GM18508 (cell line): ENCODE measurements around the gene MAN2A2.
A peak's percentile ranks its signal among the peaks of the same experiment; 100 is the strongest.
"Not testable (repeated sequence)": the region's sequence is repeated elsewhere in the genome, so short reads cannot be mapped to it uniquely, and the experiment has no call there.

ENCODE experiments used
- ATAC-seq: cut with Tn5 transposase; IDR thresholded peaks from one replicate; pipeline ENCODE4 v1.9.1; 2021; ENCODE audit warnings: moderate number of reproducible peaks; ENCODE audit not compliant: insufficient read depth, unreplicated experiment

The MAN2A2 gene

DNA sequence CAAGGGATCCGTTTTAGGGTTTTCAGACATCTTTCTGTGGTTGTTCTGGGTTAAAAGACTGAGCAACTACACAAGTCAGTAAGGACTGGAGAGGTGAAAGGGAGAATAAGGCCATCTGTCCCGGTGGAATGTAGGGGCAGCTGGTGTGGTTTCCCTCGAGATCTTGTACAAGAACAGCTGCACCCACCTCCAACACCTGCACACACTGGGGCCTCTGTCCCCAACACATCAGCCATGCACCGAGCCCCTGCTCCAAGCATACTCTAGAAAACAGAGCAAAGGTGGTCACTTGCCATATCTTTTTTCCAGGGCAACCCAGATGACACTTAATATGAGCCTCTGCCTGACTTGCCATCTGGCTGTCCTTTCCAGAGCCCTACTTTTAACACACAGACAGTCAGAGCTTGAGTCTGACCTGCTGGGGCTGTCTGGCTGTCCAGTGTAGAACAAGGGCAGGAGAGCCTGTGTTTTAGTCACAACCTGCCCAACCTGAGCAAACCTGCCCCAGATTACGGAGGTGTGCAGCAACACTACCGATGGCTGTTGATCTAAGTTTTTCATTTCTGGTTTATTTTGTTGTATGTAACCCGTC, 12.2 kb downstream of the MAN2A2 start:
- ATAC-seq: no peak

DNA sequence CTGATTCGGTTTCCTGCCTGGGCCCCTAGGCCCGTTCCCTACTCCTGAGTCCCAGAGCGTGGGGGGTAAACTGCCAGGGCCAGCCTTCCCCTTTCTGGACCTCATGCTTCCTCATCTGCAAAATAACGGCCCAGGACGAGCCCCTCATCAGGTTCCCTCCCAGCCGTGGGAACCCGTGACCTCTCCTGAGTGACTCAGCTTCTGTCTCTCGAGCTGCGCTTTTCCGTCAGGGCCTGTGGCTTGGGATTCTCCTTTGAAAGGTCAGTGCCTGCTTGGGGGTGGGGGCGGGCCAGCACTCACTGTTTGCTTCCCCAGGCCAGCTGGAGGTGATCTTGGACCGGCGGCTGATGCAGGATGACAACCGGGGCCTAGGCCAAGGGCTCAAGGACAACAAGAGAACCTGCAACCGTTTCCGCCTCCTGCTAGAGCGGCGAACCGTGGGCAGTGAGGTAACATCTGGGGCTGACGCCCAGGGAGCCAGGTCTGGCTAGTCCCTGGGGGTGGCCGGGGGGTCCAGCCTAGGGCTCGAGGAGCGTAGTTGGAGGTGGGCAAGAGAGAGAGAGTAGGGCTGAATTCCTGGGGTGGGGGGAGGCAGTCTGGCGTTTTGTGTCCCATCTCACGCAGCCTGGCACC, 12.8 kb downstream of the MAN2A2 start:
- ATAC-seq: no peak

DNA sequence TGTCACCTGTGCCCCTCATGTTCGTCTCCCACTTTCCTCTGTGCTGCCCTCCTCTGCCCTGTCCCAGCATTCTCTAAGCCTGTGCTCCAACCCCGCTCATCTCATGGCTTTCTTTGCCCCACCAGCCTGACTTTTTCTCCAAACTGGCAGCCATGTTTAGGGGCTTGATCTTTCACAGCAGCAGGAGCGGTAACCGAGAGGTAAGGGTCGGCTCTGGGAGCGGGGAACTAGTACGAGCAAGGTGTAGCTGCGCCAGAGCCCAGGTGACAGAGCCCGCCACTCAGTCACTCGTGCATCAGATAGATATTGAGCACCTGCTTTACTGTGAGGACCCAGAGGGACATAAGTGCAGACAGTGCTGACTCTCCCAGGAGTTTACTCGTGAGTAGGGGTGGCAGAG, 13.4 kb downstream of the MAN2A2 start:
- no peak for ATAC-seq

DNA sequence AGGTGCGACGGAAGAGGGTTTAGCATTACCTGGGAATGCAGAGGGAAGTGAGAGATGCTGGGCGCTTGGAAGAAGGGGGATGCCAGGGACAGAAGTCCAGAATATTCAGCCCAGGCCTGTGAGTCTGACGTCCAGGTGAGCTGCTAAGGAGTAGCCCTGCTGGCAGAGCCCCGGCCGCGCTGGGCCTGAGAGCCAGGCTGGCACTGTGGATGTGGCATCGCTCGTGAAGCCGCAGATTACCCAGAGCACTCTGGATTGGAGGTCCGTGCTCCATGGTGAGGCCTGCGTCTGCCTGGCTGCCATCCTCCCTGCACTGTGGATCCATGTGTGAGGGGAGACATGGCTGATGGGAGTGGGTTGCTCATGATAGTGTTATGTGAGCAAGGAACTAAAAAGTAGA, 14.5 kb downstream of the MAN2A2 start:
- no peak for ATAC-seq

DNA sequence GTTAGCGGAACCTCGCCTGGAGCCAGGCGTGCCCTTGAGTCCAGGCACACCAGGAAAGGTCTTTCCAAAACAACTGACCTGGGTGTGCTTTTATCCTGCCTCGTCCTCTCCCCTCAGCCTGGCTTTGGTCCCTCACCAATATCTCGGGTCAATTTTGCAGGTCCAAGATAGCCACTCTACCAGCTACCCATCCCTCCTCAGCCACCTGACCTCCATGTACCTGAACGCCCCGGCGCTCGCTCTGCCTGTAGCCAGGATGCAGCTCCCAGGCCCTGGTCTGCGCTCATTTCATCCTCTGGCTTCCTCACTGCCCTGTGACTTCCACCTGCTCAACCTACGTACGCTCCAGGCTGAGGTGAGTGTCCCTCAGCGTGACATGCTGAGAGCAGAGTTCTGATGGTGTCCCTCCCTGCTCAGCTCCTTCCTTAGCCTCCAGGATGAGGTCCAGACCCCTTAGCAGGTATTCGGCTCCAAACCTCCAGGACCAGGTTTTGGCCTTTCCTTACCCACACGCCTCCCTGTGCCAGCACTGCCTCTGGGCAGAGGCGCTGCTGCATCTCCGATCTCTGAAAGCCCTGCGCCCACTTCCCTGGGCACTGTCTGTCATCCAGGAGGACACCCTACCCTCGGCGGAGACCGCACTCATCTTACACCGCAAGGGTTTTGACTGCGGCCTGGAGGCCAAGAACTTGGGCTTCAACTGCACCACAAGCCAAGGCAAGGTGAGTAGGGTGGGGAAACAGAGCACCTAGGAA, 15.1 kb downstream of the MAN2A2 start:
- no peak for ATAC-seq

DNA sequence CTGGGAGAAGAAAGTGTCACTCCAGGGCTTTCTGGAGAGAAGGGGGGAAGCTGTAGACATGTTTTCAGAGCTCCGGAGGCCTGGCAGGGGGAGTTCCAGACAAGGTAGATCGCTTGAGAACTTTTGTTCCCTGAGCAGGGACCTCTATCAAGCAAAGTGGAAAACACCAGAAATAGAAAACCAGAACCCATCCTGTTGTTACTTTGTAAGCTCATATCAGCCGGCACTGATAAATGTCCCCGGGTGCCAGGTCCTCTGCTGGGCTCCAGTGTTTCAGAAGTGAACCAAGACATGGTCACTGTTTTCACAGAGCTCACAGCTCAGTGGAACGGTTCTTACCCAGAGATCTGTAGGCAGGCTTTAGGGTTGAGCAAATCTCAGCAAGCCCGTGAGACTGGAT, 15.7 kb downstream of the MAN2A2 start:
- no peak for ATAC-seq

DNA sequence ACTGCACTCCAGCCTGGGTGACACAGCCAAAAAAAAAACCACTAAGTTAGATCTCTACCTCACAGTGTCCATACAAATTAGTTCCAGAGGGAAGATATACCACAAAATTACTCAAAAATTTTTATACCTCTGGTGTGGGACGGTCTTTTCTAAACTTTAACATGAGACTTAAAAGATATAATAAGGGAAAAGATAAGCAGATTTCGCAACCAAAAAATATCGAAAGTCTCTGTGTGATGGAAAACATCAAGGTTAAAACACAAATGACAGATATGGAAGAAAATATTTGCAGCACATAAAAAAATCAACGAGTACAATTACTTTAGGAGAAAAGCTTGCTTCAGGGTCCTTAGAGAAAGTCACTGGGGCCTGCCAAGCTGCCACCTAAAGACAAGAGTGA, 18.8 kb downstream of the MAN2A2 start:
- no peak for ATAC-seq

DNA sequence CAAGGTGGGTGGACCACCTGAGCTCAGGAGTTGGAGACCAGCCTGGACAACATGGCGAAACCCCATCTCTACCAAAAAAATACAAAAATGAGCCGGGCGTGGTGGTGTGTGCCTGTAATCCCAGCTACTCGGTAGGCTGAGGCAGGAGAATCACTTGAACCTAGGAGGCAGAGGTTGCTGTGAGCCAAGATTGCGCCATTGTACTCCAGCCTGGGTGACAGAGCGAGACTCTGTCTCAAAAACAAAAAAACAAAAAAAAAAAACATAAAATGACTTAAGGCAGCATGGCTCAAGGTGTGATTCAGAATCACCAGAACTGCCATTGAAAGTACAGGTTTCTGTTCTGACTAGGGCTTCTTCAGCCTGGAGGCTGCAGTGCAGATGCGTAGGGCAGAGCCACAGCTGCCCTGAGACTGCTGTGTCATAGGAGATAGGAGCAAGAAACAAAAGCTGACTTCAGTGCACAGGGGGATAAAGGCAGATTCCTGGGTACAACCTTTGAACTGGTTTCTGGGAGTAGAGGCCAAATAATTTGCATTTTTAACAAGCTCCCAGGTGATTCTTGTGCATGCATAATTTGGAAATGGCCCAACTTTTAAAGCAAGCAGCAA, 19.7 kb downstream of the MAN2A2 start:
- not testable (repeated sequence) for ATAC-seq

DNA sequence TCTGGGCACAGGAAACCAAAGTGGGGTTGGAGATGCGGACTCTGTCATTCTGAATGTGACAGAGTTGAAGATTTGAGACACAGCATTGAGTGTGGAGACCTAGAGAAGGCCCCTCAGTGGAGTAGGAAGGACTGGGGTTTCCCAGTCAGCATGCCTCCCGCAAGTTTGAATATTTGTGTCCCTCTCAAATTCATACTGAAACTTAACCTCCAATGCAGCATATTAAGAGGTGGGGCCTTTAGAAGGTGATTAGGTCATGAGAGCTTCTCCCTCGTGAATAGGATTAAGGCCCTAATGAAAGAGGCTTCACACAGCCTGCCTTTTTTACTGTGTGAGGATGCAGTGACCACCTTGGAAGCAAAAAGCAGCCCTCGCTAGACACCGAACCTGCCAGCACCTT, 21.3 kb downstream of the MAN2A2 start:
- ATAC-seq: no peak

DNA sequence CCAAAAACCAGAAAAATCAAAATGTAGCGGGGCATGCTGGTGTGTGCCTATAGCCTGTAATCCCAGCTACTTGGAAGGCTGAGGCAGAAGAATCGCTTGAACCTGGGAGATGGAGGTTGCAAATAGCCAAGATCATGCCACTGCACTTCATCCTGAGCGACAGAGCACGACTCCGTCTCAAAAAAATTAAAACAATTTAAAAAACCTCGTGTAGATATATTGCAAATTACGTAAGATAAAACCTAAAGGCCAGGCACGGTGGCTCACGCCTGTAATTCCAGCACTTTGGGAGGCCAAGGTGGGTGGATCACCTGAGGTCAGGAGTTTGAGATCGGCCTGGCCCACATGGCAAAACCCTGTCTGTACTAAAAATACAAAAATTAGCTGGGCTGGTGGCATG, 23.7 kb downstream of the MAN2A2 start:
- ATAC-seq: not testable (repeated sequence)

DNA sequence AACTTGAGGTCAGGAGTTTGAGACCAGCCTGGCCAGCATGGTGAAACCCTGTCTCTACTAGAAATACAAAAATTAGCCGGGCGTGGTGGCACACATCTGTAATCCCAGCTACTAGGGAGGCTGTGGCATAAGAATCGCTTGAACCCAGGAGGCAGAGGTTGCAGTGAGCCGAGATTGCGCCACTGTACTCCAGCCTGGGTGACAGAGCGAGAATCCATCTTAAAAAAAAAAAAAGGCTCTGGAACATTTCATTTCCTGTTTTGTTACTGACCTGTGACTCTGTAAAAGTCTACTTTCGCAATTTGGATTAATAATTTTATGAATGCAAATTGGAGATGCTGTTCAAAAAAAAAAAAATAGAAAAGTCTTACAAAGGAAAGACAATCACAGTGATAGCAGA, 25.0 kb downstream of the MAN2A2 start:
- ATAC-seq: not testable (repeated sequence)

DNA sequence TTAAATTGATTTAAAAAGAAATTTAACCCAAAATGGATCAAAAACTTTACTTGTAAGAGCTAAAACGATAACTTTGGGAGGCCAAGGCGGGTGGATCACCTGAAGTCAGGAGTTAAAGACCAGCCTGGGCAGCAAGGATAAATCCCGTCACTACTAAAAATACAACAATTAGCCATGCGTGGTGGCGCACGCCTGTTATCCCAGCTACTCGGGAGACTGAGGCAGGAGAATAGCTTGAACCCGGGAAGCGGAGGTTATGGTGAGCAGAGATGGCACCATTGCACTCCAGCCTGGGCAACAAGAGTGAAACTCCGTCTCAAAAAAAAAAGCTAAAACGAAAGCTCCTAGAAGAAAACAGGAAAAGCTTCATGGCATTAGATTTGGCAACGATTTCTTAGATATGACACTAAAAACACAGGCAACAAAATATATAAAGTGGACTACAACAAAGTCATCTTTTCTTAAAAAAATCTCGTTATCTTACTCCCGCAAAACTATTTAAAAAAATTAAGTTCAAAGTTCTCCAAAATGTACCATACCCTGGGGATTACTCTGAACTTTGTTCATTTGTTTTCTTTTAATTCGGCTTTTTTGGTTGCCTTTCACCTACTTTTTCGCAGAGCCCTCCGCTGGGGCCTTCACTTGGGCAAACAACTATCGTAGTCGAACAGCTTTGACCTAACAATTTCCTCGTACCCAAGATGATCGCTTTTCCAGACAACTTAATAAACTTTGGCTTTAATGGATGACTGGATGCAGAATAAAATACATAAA, 26.3 kb downstream of the MAN2A2 start:
- ATAC-seq: no peak

DNA sequence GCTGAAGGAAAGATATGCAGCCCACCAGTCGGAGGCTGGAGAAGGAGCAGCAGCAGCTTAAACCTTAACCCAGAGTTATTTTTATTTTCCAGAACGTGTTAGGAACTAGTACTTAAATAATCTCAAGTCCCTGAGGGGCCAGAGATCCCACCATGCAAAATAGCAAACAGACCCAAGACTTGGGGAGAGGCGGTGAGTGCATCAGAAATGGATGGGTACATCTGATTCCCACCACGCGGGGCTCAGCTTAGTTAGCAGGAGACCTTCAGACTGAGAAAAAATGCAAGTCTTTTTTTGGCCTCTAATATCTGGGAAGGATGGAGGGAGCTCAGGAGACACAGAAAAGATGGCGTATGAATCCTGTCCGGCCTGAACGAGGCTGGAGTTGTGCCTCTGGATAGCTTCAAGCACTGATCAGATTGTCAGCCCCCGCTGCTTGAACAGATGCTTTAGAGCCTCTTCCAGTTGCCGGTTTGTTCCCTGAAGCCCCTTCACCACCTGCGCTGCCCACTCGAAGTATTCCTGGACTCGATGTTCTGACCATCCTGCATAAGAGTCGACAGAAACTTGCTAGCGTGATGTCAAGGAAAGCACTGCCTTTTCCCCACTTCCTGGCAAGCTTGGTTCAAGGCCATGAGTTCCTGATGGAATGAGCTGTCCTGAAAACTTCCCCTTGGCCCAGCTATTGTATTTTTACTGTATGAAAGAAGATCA, 27.9 kb downstream of the MAN2A2 start:
- no peak for ATAC-seq

DNA sequence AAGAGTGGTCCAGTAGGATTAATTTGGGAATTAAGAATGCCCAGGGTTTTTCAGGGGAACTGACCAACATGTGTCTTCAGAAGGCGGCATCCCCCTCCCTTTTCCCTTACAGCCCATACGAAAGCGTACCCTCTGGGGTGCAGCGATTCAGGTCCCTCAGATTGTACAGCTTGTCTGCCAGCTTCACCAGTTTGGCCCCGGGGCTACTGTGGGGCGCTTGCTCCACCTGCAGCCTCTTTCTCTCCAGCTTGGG, 28.4 kb downstream of the MAN2A2 start:
- no peak for ATAC-seq

DNA sequence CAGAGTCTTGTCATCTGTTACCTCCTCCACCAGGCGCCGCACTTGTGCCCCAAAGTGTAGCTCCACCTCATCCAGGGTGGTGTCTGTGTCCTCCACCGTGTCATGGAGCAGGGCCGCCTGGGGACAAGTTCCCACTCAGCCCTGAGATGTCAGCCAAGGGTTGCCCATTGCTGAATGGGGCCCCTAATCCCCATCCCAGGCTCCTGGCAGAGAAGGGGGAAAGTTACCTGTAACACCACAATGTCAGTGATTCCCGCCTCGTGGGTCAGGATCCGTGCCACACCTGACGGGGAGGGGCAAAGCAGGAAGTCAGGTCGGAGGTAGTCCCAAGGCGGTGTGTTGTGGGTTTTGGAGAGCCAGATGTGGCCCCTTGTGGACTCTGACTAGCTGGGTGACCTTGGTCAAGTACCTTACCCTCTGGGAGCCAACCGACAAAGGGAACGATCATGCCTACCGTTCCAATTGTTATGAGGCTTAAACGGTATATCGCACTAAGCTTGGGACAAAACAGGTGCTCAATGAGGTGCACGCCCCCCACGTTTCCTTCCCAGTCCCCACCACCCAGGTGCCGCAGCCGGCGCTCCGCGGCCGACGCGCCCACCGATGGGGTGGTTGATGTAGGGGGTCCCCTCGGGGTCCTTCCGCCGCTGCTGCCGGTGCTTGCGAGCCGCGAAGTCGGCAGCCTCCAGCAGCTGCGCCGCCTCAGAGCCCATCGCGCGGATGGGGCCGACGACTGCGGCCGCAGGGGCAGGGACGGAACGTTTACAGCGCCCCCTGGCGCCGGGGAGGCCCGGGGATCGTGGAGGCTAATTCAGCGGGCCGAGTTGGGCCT, 28.9 kb downstream of the MAN2A2 start, which contains the start of gene HDDC3:
Gene HDDC3 (minus strand): TSS at position 722 of the 832 bp plus-strand sequence. CDS start 9 bp downstream, at position 713.
- peak; percentile 32 for ATAC-seq

DNA sequence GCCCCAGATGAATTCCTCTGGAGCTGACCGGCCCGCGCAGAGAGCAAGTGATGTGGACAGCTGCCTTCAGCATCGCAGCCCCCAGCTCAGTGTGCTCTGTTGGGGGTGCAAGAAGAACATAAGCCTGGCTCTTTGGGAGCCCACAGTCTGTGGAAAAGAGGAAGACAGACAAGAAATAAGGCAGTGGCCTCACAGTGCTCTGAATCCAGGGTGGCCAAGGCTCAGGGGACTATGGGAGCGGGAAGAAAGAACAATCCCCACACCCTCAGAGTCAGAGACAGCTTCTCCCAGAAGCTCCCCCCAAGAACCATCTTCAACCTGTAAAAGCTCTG, 29.5 kb downstream of the MAN2A2 start:
- ATAC-seq: no peak

DNA sequence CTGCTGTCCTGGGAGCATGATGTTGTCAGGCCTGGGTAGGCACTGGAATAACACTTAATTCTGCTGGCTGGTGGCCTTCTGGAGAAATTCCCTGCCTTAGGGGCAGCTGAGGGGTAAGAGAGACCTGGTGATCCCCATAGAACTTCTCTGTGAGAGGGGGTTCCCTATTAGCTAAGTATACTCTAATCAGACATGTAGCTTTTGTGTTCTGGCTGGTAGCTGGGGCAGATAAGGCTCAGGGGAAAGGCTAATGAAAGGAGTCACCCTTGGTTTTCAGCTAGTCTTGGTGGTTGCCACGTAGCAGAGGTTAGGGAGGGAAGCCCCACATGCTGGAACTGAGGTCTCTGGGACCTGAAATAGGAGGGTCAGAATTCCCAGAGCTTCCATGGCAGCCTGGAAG, 30.2 kb downstream of the MAN2A2 start:
- ATAC-seq: no peak

DNA sequence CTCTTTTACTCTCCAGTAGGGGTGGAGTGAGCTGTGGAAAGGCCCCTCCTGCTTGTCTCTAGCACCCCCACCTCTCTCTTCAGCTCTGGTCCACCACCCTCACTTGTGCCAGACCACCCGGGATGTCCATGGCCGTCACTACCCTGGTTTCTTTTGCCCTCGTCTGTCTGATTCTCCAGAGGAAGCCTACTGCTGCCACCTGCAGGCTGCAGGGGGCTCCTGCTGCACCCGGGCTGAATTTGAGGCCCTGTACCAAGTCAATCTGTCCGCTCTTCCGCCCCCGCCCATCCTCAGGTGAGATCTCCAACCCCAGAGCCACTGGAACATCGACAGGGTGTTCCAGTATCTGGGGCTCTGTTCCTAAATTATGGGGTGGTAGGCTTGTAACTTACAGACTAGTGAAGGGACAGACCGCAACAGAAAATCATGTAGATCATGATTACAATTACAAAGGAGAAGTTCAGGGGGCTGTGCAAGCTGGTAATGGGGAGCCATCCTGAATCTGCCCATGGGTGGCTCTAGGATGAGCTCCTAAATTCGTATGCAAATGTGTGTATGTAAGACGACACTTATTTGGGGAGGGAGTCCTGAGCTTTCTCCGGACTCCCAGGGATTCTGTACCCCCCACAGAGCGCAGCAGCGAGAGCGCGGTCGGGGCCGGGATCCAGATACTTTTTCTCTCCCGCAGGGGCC, 31.3 kb downstream of the MAN2A2 start:
- peak; percentile 24 for ATAC-seq
